HepG2 (cell line): ENCODE data around the gene HERC4. TPM values are rescaled to one million over a fixed set of nuclear protein-coding genes. Genes with fewer than 3 reads are reported as not detected.

Source experiments
- ATAC-seq: fragments of 200-7000 bp; cut with Tn5 transposase; 3 replicates; pipeline ENCODE4 v1.9.1; 2020; ENCODE audit warnings: mild to moderate bottlenecking, moderate library complexity
- BruUV-seq: library from RNA; stranded (reverse); fragments of 400-500 nt; replicated peaks from 2 replicates; lab custom pipeline; 2021; lab: Mats Ljungman, UMichigan
- CTCF ChIA-PET: fragments of 300-600 bp; formaldehyde crosslinking; extraction: SDS; loops from one replicate; lab custom pipeline; 2021; ENCODE audit warnings: low total read pairs, inconsistent platforms, low intra/inter-chr PET ratio; lab: Yijun Ruan, JAX
- POLR2A ChIA-PET: fragments of 350-600 bp; sonication (Branson Sonifier 250); formaldehyde crosslinking; loops from one replicate; lab custom pipeline; 2020; ENCODE audit warnings: antibody characterized with exemption, inconsistent platforms; lab: Yijun Ruan, JAX
- DNase-seq: peaks from one replicate; pipeline ENCODE4 v3.0.0-alpha.2; 2015; ENCODE audit warnings: low spot score
- FAIRE-seq: peaks from 3 replicates; lab custom pipeline; 2011; peaks lifted over from hg19 to GRCh38; lab: Jason Lieb, UNC
- H2AFZ ChIP-seq: one replicate; pipeline ENCODE4 v1.6.1; 2011; ENCODE audit warnings: low read length, inconsistent platforms
- H3K27ac ChIP-seq: fragments of 300-600 bp; 3 replicates; pipeline ENCODE4 v1.8.0; 2011; ENCODE audit warnings: mixed run types, mild to moderate bottlenecking, mixed read lengths, low read length, inconsistent platforms; ENCODE audit not compliant: insufficient read depth; ENCODE audit errors: extremely low read length
- H3K27me3 ChIP-seq, 2 experiments: fragments of 200-600 bp in 1 of 2; 2 replicates in 1 of 2; 3 replicates in 1 of 2; pipeline versions ENCODE4 v1.6.0 to v1.8.0; 2011; ENCODE audit warnings: low read length in 2 of 2, mild to moderate bottlenecking in 2 of 2, moderate library complexity in 2 of 2, inconsistent platforms in 1 of 2; ENCODE audit not compliant: insufficient read depth in 2 of 2, control insufficient read depth in 1 of 2
- H3K36me3 ChIP-seq, 2 experiments: fragments of 200-600 bp in 1 of 2; replicated peaks in 1 of 2; 2 replicates in 1 of 2; 3 replicates in 1 of 2; pipeline versions ENCODE4 v1.5.1 to v1.8.0; 2011; ENCODE audit warnings: low read length in 2 of 2, inconsistent platforms in 1 of 2; ENCODE audit not compliant: insufficient read depth in 2 of 2, control insufficient read depth in 1 of 2
- H3K4me1 ChIP-seq: 2 replicates; pipeline ENCODE4 v1.5.1; 2012; ENCODE audit warnings: low read length, inconsistent platforms; ENCODE audit not compliant: insufficient read depth
- H3K4me2 ChIP-seq: 2 replicates; pipeline ENCODE4 v1.6.0; 2011; ENCODE audit warnings: low read depth, low read length, inconsistent platforms
- H3K4me3 ChIP-seq, 3 experiments: fragments of 200-600 bp in 1 of 3; sonication (generic), shearing (Covaris generic) in 1 of 3; replicated peaks in 1 of 3; 2 replicates each; pipeline ENCODE4 v1.5.1; 2011 to 2016; ENCODE audit warnings: low read length in 3 of 3, inconsistent platforms in 2 of 3, low read depth in 2 of 3, mild to moderate bottlenecking in 2 of 3, control low read depth in 1 of 3, mixed read lengths in 1 of 3; ENCODE audit not compliant: insufficient read depth in 1 of 3
- H3K79me2 ChIP-seq: one replicate; pipeline ENCODE4 v1.6.1; 2011; ENCODE audit warnings: low read length, inconsistent platforms; ENCODE audit not compliant: insufficient read depth
- H3K9ac ChIP-seq: 2 replicates; pipeline ENCODE4 v1.6.0; 2011; ENCODE audit warnings: mild to moderate bottlenecking, low read depth, low read length, inconsistent platforms; ENCODE audit not compliant: insufficient read depth
- H3K9me3 ChIP-seq: 2 replicates; pipeline ENCODE4 v1.5.1; 2012; ENCODE audit warnings: mild to moderate bottlenecking, low read length
- H4K20me1 ChIP-seq: 2 replicates; pipeline ENCODE4 v1.6.0; 2011; ENCODE audit warnings: inconsistent platforms, mild to moderate bottlenecking, low read length, moderate library complexity; ENCODE audit not compliant: insufficient read depth
- CENPX ChIP-seq: sonication (generic); formaldehyde crosslinking; IDR thresholded peaks from 2 replicates; pipeline ENCODE4 v1.9.0; 2021; ENCODE audit warnings: mild to moderate bottlenecking, missing genetic modification reagents, moderate library complexity
- EHMT2 ChIP-seq: fragments of 200-600 bp; sonication (generic); IDR thresholded peaks from 2 replicates; pipeline ENCODE4 v1.7.0; 2017; ENCODE audit warnings: antibody characterized with exemption, low read depth, low read length, borderline replicate concordance
- HIC2 ChIP-seq: sonication (generic); formaldehyde crosslinking; IDR thresholded peaks from 2 replicates; pipeline ENCODE4 v1.9.0; 2022; ENCODE audit warnings: low read depth, missing genetic modification reagents
- PAF1 ChIP-seq: IDR thresholded peaks from 2 replicates; pipeline ENCODE4 v1.6.1; 2016; ENCODE audit warnings: missing genetic modification reagents, missing compliant biosample characterization
- POGZ ChIP-seq: sonication (generic); formaldehyde crosslinking; IDR thresholded peaks from 2 replicates; pipeline ENCODE4 v1.4.0; 2020; ENCODE audit warnings: mild to moderate bottlenecking, missing genetic modification reagents
- SOX6 ChIP-seq, 2 experiments: fragments of 450-650 bp in 1 of 2; sonication (generic) in 1 of 2; formaldehyde crosslinking in 1 of 2; IDR thresholded peaks; 2 replicates each; pipeline versions ENCODE4 v1.4.0 to v1.6.1; 2017 to 2020; ENCODE audit warnings: antibody characterized with exemption in 1 of 2, mild to moderate bottlenecking in 1 of 2, missing genetic modification reagents in 1 of 2
- SSRP1 ChIP-seq: IDR thresholded peaks from 2 replicates; pipeline ENCODE4 v1.6.1; 2016; ENCODE audit warnings: control low read depth
- TBX2 ChIP-seq: sonication (generic); formaldehyde crosslinking; IDR thresholded peaks from 2 replicates; pipeline ENCODE4 v1.5.0; 2020; ENCODE audit warnings: missing genetic modification reagents, mild to moderate bottlenecking, borderline replicate concordance
- TCF12 ChIP-seq, 2 experiments: fragments of 450-650 bp in 1 of 2; sonication (generic) in 1 of 2; formaldehyde crosslinking in 1 of 2; IDR thresholded peaks; 2 replicates each; pipeline versions ENCODE4 v1.6.1 to v1.8.0; 2017 to 2022; ENCODE audit warnings: antibody characterized with exemption in 1 of 2, mild to moderate bottlenecking in 1 of 2, missing genetic modification reagents in 1 of 2, moderate library complexity in 1 of 2
- ZFX ChIP-seq: sonication (generic); formaldehyde crosslinking; IDR thresholded peaks from 2 replicates; pipeline ENCODE4 v1.4.0; 2020; ENCODE audit warnings: mild to moderate bottlenecking, low read depth, missing genetic modification reagents, moderate library complexity
- ZNF646 ChIP-seq: sonication (generic); formaldehyde crosslinking; IDR thresholded peaks from 2 replicates; pipeline ENCODE4 v1.9.0; 2021; ENCODE audit warnings: mild to moderate bottlenecking, missing genetic modification reagents
- WGBS: methylation state at CpG from one replicate; pipeline ENCODE4 v1.1.6; 2017; ENCODE audit warnings: low lambda C conversion rate; 5-methylcytosine and 5-hydroxymethylcytosine counted together
- in situ Hi-C: cut with HindIII; loops from 2 replicates; pipeline ENCODE4 v1.10.0; 2017; ENCODE audit warnings: low pct_unique_long_range_greater_than_20kb; ENCODE audit not compliant: extremely low pct_ligation_motif_present
- intact Hi-C: fragments of 100-400 bp; cut with micrococcal nuclease; formaldehyde crosslinking; loops from one replicate; pipeline ENCODE4 v1.10.0; 2022; ENCODE audit not compliant: unreplicated experiment
- polyA plus RNA-seq, 8 experiments: library from polyadenylated mRNA; depleted of rRNA in 3 of 8; stranded (reverse) in 7 of 8; unstranded in 1 of 8; fragments of >200 nt; fragmentation: Illumina TruSeq in 4 of 8; extraction: Trizol in 4 of 8; gene quantifications; 2 replicates each; pipeline versions ENCODE4 v1.2.1 to v1.2.3, GENCODE V29; 2011 to 2016; ENCODE audit warnings: low read depth in 4 of 8, missing spikeins in 1 of 8, mixed read lengths in 1 of 8; ENCODE audit not compliant: insufficient read depth in 1 of 8
- total RNA-seq, 5 experiments: library from RNA; depleted of rRNA; stranded (reverse); fragments of >200 nt; fragmentation: Illumina TruSeq; extraction: Trizol; gene quantifications; 2 replicates each; pipeline ENCODE4 v1.2.3, GENCODE V29; 2016; ENCODE audit warnings: low read depth in 1 of 5
- TF ChIP-seq, protein P1 (sequence below): sonication (generic); formaldehyde crosslinking; IDR thresholded peaks from 2 replicates; pipeline ENCODE4 v1.5.0; 2020; ENCODE audit warnings: missing genetic modification reagents, mild to moderate bottlenecking, borderline replicate concordance
- TF ChIP-seq, protein P2 (sequence below): sonication (generic); formaldehyde crosslinking; IDR thresholded peaks from 2 replicates; pipeline ENCODE4 v1.5.1; 2020; ENCODE audit warnings: missing genetic modification reagents, mild to moderate bottlenecking, borderline replicate concordance

HERC4 gene
- total and polyA plus RNA-seq, 2 of the 13 experiments (the other 11 are each of a cell fraction or from before 2014, with no cell fraction given), result 9.8 to 20.2 TPM

DNA sequence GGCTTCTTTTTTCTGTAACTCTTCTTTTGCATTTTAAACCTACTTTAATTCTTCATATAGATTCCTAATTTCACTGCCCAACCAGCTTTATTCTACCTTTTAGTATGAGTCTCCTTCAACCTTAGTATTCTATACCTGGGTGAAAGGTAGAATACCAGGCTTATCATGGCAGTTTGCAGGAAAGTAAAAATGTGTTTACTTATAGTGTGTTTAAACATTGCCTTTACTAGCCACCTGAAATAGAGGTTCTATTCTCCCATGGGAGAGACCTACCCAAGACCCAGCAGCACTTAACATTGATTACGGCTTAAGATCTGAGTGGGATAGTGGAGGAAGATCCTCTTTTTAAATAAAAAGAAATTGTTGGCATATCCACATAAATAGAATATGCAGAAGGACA is 32.6 kb upstream of the HERC4 start (continued):
- TF ChIP-seq ZNF646 (CRISPR knock-in tag), result no peak
- no peak for TF ChIP-seq TCF12 (IDR thresholded peaks at IDR 0.05)
- no peak for TF ChIP-seq TCF12 (CRISPR knock-in tag; IDR thresholded peaks at IDR 0.05)
- no peak for TF ChIP-seq SOX6 (IDR thresholded peaks at IDR 0.05)
- no peak for TF ChIP-seq SOX6 (CRISPR knock-in tag; IDR thresholded peaks at IDR 0.05)
- TF ChIP-seq POGZ, result no peak

GRCh38 chr10:68106656-68107055 is 31.6 kb upstream of the HERC4 start:
- 47% methylated on average over 3 of the region's 3 CpGs for WGBS
- no peak for DNase-seq
- Histone ChIP-seq H3K9ac (no peak overlapping the region), H3K4me1 (no peaks in the 10 kb centered on the region), H3K4me3 (no peak overlapping the region), H3K9me3 (no peaks in the 10 kb centered on the region), H2AFZ (no peak overlapping the region), H3K79me2 (no peaks in the 10 kb centered on the region), H3K27ac (no peak overlapping the region), H3K4me2 (no peak overlapping the region), H3K36me3 (no peaks in the 10 kb centered on the region), H3K27me3 (peaks cover 0 to 3% of the 10 kb centered on the region in 2 experiments; a peak in 1 of 5 replicates), H4K20me1 (no peaks in the 10 kb centered on the region)
- no peak for ATAC-seq
- ChIA-PET POLR2A (no interaction called here), CTCF (no interaction called here)
- no peak for FAIRE-seq
- in situ Hi-C loops (no loop called here), intact Hi-C loops (no loop called here)
- no TSS peak for BruUV-seq
- TF ChIP-seq, protein P1, sequence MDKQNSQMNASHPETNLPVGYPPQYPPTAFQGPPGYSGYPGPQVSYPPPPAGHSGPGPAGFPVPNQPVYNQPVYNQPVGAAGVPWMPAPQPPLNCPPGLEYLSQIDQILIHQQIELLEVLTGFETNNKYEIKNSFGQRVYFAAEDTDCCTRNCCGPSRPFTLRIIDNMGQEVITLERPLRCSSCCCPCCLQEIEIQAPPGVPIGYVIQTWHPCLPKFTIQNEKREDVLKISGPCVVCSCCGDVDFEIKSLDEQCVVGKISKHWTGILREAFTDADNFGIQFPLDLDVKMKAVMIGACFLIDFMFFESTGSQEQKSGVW (CRISPR knock-in tag), result no peak
- TF ChIP-seq HIC2 (CRISPR knock-in tag) (no peak), EHMT2 (no peak), TBX2 (CRISPR knock-in tag) (no peak), PAF1 (CRISPR knock-in tag) (no peak), SSRP1 (CRISPR knock-in tag) (no peak), CENPX (CRISPR knock-in tag) (no peak), ZFX (CRISPR knock-in tag) (no peak)
- TF ChIP-seq, protein P2, sequence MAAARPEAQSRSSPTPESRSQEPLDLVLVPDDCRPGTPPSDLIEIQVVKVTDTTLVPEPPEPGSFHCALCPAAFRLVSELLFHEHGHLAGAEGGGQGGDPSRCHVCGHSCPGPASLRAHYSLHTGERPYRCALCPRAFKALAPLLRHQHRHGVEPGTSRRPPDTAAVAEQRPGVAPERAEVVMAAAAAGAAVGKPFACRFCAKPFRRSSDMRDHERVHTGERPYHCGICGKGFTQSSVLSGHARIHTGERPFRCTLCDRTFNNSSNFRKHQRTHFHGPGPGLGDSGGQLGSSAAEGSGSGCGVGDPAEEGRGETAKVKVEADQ (CRISPR knock-in tag), result no peak
